Ishikawa (cell line): Measurements from ENCODE around the gene PSMG3.

ENCODE experiments used
- CEBPB ChIP-seq: IDR thresholded peaks from 2 replicates; pipeline ENCODE4 v1.6.1; 2012
- EP300 ChIP-seq: IDR thresholded peaks from 2 replicates; pipeline ENCODE4 v1.6.1; 2012; ENCODE audit warnings: borderline replicate concordance
- FOXM1 ChIP-seq: IDR thresholded peaks from 2 replicates; pipeline ENCODE4 v1.6.1; 2012; ENCODE audit warnings: low read depth, borderline replicate concordance
- MAX ChIP-seq: IDR thresholded peaks from 2 replicates; pipeline ENCODE4 v1.6.1; 2012
- RAD21 ChIP-seq: IDR thresholded peaks from 2 replicates; pipeline ENCODE4 v1.6.1; 2012; ENCODE audit warnings: low read depth
- REST ChIP-seq: IDR thresholded peaks from 2 replicates; pipeline ENCODE4 v1.6.1; 2012; ENCODE audit warnings: low read depth, mild to moderate bottlenecking
- TAF1 ChIP-seq: IDR thresholded peaks from 2 replicates; pipeline ENCODE4 v1.6.1; 2012; ENCODE audit warnings: low read depth, mild to moderate bottlenecking
- TCF12 ChIP-seq: IDR thresholded peaks from 2 replicates; pipeline ENCODE4 v1.6.1; 2012; ENCODE audit warnings: low read depth
- YY1 ChIP-seq: IDR thresholded peaks from 2 replicates; pipeline ENCODE4 v1.6.1; 2012; ENCODE audit warnings: low read depth

DNA sequence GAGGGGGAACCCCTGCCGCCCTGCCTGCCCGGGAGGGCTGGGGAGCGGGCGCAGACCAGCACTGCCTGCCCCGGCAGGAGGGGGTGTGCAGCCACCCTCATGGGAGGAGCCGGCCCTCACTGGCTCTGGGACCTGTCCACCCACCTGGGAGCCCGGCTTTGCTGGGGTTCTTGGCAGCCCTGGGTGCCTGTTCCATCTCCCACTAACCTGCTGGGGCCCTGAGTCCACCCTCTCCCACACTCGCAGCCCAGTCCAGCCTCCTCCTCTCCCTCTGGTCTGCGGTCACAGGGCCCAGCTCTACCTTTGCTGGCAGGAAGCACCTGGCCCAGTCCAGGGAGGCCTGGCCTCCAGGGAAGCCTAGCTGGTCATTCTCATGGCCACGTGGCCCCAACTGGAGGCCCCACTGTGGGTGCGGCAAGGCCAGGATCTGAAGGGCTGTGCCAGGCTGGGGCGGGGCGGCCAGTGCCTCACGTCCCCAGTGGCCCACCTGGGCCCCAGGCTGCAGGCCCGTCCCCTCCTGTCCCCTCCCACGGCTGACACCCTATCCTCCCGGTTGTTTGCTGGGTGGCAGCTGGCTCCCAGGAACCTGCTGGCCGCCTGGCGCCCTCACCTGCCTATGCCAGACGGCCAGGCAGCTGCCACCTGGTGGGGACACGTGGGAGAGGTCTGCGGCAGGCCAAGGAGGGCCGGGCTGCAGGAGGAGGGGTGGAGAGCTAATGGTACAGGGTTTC is 13.9 kb downstream of the PSMG3 start, which contains the start of gene TMEM184A:
- TF ChIP-seq FOXM1 (no peak), EP300 (peak; percentile 56), YY1 (peak; percentile 52; the same call in 1 of the 2 replicates), CEBPB (no peak), RAD21 (peak; percentile 62; the same call in 1 of the 2 replicates), MAX (peak; percentile 99), TCF12 (peak; percentile 95), REST (no peak), TAF1 (no peak)
